Daoy (cell line): ENCODE results near the gene BCAR1. TPM values are rescaled to one million over a fixed set of nuclear protein-coding genes. Genes with fewer than 3 reads are reported as not detected.
"Not testable (repeated sequence)": the region's sequence is repeated elsewhere in the genome, so short reads cannot be mapped to it uniquely, and the experiment has no call there.

Experiments used
- DNase-seq: peaks from one replicate; pipeline ENCODE4 v3.0.0-alpha.2; 2015; ENCODE audit warnings: low read depth
- total RNA-seq: library from RNA; depleted of rRNA; stranded (reverse); fragments of >200 nt; shearing (Covaris generic); gene quantifications from 2 replicates; pipeline ENCODE4 v1.2.3, GENCODE V29; 2014

BCAR1 gene
- total RNA-seq, 1 experiment from 2014 or later = 43.3 TPM

DNA sequence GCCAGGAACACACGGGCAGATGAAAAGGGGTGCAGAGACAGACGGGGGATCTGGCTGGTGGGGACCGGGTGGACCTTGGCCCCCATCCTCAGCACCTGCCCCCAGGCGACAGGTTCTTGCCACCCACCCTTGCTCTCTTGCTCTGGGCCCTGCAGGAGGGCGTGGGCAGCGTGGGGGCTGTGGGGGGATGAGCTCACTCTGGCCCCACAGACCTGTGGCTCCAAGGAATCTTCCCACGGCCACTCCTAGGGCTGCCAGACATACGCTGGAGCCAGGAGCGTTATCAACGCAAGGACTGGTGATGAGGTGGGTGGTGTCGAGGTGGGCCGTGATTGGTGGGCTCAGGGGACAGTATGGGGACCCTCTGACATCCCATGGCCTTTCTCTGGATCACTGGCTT lies 26.3 kb downstream of the BCAR1 start:
- no peak for DNase-seq

DNA sequence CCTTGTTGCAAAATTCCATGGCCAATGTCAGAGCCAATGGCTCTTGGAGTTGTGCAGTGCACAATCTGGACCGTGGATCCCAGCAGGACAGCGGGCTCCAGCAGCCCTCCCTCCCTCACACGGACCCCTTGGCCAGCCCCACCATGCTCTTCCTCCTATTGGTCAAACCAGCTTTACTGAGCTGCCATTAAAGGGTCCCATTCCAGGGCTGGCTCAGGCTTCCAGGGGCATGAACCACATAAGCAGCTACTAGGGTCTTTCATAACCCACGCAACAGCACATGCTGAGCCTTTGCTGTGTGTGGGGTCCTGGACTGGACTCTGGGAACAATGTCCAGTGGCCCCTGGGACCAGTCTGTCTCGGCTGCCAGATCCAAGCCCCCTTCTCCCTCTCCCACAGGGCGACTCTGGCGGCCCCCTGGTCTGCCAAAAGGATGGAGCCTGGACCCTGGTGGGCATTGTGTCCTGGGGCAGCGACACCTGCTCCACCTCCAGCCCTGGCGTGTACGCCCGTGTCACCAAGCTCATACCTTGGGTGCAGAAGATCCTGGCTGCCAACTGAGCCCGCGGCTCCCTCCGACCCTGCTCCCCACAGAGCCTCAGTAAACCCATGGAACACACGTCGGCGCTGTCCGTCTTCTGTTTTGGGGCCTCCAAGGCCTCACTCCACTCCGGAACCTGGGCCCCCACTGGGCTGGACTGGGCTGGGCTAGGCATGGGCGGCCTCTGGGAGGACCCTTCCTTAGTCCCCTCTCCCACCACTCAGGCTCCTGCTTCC lies 26.9 kb downstream of the BCAR1 start:
- no peak for DNase-seq

DNA sequence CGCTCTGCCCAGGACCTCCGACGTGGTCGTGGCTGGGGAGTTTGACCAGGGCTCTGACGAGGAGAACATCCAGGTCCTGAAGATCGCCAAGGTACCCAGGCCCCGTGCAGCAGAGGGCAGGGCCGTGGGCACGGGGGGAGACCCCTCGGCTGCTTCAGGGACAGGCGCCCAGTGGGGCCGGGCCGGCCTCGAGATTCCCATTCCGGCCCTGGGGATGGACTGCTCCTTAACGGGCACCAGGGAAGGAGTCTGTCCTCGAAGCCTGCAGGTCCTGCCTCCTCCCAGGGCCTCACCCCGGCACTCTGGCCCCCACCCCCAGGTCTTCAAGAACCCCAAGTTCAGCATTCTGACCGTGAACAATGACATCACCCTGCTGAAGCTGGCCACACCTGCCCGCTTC lies 28.3 kb downstream of the BCAR1 start:
- DNase-seq = not testable (repeated sequence)

DNA sequence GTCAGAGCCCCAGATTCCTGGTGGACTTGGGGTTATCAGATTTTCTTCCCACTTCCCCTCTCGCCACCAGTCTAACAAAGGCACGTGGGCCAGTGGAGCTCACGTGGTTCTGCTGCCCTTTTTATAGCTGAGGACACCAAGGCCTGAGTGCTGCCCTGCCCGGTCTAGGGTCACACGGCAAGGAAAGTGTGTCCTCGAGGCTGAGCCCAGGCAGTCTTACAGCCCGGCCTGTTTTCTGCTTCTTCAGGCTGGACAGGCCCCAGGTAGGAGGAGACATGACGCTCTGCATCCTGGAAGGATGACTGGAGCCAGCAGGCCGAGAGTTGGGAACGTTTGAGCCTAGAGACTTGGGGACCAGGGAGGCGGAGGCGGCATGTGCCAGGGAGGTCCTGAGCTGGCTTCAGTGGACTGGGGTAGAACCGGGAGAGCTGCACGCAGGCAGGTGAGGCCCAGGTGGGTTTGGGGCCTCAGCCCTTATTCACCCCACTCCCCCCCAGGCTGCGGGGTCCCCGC lies 29.1 kb downstream of the BCAR1 start:
- no peak for DNase-seq

DNA sequence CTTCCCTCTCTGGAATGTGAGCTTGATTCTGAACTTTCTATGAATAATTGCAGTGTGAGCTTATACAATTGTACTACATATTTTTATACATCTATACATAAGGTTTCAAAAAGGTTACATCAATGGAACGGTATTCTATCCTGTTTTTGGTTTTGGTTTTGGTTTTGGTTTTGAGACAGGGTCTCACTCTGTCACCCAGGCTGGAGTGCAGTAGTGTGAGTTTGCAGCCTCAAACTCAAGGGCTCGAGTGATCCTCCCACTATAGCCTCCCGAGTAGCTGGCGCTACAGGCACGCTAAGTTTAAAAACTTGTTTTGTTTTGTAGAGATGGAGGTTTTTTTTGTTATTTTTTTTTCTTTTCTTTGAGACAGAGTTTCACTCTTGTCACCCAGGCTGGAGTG lies 31.6 kb downstream of the BCAR1 start:
- no peak for DNase-seq

DNA sequence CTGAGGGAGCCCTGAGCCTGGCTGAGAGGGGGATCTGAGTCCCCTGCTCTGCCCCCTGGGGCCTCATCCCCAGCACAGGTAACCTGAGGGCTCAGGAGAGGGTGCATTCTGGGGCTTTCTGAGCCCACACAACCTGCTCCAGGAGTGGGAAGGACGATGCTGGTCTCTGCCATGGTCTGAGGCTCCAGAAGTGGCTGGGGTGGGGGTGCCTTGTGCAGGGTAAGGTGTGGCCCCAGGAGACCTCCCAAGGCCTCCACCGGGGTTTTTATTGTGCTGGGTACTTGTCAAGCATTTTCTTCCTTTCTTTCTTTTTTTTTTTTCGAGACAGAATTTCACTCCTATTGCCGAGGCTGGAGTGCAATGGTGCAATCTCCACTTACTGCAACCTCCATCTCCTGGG lies 32.3 kb downstream of the BCAR1 start:
- no peak for DNase-seq

DNA sequence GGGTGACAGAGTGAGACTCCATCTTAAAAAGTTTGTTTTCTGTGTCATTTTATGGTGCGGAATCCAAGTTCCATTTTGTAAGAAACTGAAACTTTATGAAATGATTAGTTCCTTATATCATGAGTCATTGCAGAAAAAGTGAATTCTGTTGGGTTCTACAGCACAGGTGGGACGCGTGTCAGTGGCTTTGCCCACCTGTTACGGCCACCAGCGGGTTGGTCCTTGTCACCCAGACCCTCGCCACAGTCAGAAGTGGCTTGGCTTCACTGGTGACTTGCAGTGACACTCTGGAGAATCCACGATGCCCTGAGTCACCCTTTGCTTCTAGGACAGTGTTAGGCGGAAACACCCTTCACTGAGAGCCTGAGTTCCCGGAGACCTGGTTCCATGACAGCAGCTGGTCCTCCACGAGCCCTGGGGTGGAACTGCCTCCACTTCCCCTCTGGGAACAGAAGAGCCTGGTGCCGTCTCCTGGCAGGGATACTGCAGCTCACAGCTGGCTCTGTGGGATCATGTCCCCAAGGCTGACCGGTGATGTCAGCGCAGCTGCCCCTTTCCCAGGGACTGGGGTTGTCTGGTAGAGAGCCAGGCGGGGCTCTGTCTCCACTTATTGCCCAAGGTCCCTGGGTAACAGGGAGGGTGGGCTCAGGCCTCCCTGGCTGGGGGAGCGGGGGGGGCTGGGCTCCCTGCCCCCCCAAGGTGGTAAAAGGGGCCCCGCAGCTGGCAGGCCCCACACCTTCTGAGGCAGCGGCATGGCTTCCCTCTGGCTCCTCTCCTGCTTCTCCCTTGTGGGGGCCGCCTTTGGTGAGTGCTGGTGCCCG lies 33.0 kb downstream of the BCAR1 start, which contains the start of gene CTRB1:
CTRB1 (plus strand) TSS at position 733 of the 821 bp plus-strand sequence; CDS start at position 753, 20 bp downstream.
- DNase-seq = no peak

DNA sequence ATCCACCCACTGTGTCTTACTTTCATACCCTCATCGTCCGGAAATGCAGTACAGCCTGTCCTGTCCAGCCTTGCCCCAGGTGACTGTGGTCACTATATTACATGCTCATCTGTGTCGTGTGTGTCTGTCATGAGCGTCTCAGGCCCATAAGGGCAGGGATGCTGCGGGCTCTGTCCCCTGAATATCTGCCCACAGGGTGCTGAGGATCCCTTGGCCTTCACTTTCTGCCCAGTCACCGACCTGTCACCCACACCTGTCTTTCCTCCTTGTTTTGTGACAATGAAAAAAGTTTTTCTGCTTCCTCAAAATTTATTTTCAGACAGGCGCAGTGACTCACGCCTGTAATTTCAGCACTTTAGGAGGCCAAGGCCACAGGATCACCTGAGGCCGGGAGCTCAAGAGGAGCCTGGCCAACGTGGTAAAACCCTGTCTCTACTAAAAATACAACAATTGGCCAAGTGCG lies 34.0 kb downstream of the BCAR1 start:
- no peak for DNase-seq

DNA sequence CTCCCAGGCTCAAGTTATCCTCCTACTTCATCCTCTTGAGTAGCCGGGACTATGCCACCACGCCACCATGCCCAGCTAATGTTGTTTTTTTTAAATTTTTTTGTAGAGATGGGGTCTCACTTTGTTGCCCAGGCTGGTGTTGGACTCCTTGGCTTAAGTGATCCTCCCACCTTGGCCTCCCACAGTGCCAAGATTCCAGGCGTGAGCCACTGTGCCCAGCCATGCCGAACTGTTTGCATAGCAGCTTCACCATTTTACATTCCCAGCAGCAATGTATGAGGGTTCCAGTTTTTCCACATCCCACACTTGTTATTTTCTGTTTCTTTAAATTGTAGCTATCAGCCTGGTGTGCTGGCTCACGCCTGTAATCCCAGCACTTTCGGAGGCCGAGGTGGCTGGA lies 34.8 kb downstream of the BCAR1 start:
- no peak for DNase-seq

DNA sequence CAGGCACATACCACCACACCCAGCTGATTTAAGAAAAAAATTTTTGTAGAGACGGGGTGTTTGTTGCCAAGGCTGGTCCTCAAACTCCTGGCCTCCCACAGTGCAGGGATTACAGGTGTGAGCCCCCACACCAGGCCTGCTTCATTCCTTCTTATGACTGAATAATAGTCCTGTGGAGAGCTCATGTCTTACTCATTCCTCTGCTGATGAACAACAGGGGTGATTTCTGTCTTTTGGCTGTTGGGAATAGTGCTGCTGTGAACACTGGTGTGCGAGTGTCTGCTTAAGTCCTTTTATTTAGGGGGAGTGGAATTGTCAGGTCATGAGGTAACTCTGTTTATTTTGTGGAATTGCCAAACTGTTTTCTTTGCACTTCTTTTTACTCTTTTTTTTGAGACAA lies 35.3 kb downstream of the BCAR1 start:
- DNase-seq = no peak

DNA sequence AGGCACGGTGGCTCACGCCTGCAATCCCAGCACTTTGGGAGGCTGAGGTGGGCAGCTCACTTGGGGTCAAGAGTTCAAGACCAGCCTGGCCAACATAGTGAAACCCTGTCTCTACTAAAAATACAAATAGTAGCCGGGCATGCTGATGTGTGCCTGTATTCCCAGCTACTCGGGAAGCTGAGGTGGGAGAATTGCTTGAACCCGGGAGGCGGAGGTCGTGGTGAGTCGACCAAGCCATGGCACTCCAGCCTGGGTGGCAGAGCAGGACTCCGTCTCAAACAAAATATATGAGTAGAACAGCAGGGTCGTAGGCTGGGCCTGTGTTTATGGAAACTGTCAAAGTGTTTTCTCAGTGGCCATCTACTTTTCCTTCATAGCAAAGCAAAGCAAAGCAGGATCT lies 40.1 kb downstream of the BCAR1 start:
- not testable (repeated sequence) for DNase-seq

DNA sequence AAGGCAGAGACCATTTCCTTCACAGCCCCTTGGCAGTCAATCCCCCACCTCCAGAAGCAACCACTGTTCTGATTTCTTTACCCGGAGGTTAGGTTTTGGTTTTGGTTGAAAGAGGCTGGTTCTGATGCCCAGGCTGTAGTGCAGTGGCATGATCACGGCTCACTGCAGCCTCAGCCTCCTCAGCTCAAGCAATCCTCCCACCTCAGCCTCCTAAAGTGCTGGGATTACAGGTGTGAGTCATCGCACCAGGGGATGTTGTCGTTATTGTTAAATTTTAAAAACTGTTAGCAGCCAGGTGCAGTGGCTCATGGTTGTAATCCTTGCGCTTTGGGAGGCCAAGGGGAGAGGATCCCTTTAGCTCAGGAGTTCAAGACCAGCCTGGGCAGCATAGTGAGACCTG lies 41.5 kb downstream of the BCAR1 start:
- no peak for DNase-seq

DNA sequence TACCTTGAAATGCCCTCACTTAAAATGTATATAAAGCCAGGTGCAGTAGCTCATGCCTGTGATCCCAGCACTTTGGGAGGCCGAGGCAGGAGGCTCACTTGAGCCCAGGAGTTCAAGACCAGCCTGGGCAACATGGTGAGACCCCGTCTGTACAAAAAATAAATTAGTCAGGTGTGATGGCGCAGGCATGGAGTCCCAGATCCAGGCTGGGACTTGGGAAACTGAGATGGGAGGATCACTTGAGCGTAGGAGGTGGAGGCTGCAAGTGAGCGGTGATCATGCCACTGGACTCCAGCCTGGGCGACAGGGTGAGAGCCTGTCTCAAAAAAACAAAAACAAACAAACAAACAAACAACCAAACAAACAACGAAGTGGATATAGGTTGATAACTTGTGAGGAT lies 41.9 kb downstream of the BCAR1 start:
- DNase-seq = not testable (repeated sequence)

DNA sequence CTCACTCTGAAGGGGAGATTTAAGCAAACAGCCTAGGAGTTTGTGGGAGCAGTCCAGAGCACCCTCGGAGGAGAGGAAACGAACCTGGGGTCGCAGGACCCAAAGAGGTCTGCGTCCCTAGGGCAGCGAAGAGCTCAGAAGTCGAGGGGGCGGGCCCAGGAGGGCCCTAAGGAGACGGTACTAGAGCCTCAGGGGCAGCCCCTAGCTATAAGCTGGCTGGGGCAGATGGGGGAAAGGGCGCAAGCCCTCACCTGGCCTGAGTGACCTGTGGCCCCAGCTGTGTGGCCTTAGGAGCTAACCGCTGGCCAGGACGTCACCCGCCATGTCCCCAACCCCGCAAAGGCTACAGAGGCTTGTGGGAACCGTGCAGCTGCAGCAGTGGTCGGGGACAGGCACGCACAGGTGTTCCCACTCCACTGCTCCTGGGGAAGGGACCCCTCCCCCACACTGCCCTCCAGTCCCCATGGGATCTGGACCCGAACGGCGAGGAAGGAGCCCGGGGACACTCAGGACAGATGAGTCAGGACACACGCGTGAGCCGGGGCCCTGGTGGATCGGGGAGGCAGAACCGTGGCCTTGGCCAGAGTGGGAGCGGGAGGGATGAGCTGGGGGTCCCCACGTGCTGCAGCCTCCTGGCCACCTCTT lies 42.4 kb downstream of the BCAR1 start:
- no peak for DNase-seq

DNA sequence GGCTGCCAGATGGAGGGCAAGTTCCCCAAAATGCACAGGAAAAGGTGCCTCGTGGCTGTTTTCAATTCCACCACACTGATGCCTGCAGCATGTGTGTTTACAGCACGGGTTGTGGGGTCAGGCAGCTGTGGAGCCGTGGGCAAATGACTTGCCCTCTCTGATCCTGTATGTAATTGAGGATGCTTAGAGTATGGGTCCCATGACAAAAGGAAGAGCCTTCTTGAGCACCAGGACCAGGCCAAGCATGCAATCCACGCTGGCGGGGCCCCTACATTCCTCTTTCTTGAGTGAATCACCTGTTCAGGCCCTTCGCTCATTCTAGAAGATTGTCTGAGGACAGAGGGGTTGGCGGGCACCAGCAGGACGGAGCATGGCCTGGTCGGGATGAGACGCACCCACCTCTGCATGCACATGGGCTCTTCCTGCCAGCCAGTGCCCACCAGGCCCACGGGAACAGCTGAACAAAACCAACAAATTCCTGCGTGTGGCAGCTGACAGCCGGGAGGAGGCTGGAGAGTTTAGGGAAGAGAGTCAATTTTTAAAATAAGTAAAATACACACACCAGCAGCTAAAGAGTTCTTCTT lies 43.1 kb downstream of the BCAR1 start:
- no peak for DNase-seq

DNA sequence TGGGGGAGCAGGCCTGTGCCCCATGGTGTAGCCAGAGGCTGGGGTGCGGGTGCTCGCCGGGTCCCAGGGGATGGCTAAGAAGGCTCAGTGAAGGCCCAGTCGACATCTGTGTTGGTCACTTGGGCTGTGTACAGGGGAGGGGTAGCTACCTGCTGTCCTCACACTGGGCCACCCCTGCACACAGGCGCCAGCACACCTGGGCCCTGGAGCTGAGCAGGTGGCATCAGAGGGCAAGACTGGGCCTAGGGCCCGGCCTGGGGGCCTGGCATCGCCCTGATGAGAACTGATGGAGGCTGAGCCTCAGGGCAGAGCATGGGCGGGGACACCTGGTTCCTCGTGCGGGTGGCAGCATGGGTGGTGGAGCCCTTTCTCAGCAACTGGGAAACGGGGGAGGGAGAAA lies 43.6 kb downstream of the BCAR1 start:
- no peak for DNase-seq

DNA sequence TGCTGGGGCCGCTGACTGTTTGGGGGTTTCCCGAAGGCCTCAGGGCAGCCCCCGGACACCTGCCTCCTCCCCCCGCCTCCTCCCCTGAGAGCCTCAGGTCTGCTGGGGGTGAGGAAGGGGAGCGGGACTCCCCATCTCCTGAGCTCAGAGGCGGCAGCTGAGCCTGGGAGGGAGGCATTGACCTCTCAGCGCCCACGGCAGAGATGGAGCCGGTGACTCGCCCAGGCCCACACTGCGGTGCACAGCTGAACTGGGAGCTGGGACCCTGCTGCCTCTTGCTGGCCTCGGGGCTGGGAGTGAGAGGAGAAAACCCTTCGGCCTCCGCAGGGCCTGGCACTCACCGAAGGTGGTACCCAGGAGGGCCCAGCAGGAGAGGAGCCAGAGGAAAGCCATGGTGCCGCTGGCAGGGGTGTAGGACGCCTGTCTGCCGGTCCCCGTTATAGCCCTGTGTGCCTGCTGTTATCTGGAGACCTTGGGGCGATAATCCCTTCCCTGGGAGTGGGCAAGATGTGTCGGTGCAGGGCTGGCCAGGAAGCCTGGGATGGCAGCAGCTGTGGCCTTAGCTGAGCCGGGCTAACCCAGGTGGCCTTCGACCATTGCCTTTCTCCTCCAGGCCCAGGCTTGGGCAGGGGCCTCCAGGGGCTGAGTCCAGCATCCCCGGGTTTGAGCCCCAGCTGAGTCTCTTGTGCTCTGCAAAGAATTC lies 44.5 kb downstream of the BCAR1 start, which contains the start of gene CTRB2:
CTRB2 (minus strand) TSS at position 413 of the 703 bp plus-strand sequence; CDS start at position 393, 20 bp downstream.
- DNase-seq = no peak

DNA sequence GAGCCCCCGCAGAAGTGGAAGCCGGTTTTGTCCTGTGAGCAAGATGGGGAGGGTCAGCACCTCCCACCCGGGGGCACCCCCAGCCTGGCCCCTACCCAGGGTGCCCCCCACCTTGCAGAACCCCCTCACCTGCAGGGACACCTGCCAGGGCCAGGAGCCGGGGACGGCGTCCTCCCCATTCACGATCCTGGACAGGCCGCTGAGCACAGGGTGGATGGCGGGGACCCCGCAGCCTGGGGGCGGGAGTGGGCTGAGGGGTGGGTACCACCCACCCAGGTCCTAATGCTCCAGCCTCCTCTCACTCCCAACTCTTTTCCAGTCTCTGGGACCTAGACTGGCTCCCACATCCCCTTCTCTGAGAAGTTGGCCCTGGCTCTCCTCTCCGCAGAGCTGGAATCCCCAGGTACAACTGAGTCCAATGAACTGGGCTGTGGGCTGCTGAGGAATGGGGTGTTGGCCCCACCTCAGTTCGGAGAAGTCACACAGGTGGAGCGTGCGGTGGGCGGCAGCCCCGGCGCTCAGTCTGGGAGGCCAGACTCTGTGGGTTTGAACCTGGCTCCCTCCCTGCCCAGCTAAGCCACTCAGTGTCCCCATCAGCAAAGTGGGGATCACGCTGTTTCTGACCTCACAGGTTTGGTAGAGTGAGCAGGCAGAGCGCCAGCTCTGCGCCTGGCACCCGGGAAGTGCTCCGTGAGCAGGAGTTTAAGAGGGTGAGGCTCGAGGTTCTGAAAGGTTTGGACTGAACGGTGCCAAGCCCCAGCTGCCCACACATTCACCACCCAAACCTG lies 45.3 kb downstream of the BCAR1 start:
- not testable (repeated sequence) for DNase-seq

DNA sequence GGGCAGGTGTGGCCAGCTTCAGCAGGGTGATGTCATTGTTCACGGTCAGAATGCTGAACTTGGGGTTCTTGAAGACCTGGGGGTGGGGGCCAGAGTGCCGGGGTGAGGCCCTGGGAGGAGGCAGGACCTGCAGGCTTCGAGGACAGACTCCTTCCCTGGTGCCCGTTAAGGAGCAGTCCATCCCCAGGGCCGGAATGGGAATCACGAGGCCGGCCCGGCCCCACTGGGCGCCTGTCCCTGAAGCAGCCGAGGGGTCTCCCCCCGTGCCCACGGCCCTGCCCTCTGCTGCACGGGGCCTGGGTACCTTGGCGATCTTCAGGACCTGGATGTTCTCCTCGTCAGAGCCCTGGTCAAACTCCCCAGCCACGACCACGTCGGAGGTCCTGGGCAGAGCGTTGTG lies 46.0 kb downstream of the BCAR1 start:
- not testable (repeated sequence) for DNase-seq

DNA sequence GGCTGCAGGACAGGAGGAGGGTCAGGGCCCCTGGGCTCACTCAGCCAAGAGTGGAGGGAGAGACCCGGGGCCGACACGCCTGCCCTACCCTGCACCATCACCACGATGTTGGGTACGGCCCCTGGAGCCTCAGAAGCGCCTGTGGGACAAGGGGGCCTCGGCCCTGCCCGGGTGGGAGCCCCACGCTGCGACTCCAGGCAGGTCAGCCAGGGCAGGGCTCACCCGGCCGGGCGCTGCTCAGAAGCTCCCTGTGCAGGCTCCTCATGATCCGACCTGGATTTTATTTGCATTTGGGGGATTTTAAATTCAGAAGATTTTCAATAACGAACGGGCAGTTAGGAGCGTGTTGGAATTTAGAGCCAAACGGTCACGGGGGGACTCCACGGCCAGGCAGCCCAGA lies 46.5 kb downstream of the BCAR1 start:
- not testable (repeated sequence) for DNase-seq
